ENCODE measurements around the gene LIMK1. TPM values are rescaled to one million over a fixed set of nuclear protein-coding genes. Genes with fewer than 3 reads are reported as not detected.
"Not testable (repeated sequence)": the region's sequence is repeated elsewhere in the genome, so short reads cannot be mapped to it uniquely, and the experiment has no call there.

LIMK1 gene
- total and polyA plus RNA-seq, 2 experiments from 2014 or later: 16.2 to 24.6 TPM

DNA sequence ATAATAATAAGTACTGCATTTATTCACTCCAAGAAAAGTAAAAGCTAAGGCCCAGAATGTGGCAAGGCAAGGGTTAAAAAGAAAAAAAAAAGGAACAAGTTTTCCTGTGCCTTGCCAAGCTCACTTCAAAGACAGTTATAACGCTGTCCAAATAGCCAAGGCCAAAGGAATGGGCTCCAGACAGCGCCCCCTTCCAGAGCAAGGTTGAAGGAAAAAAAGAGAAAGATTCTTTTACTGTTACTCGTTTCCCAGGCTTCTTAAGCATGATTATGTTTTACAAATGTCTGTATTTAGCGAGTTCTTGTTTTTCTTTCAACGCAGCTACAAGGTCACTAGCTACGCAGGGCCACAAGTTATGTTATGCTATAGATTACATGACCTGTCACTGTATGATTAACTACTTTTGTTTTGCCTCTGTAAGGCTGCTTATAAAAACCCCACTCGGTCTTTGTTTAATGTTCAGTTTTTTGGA, 81.4 kb downstream of the LIMK1 start:
- Histone ChIP-seq H3K4me3 (no peak overlapping the region), H2AFZ (no peak overlapping the region), H3K4me2 (no peak overlapping the region), H3K4me1 (ENCODE audit: insufficient read depth) (no peaks in the 10 kb centered on the region), H3K27me3 (no peaks in the 10 kb centered on the region), H3K79me2 (no peaks in the 10 kb centered on the region), H3K27ac (no peak overlapping the region), H4K20me1 (ENCODE audit: insufficient read depth, poor library complexity, severe bottlenecking) (no peaks in the 10 kb centered on the region), H3K9me2 (replicated peaks; ENCODE audit: insufficient read depth) (no peaks in the 10 kb centered on the region), H3K9me3 (ENCODE audit: low read depth) (no peaks in the 10 kb centered on the region), H3K36me3 (replicated peaks; ENCODE audit: insufficient read depth, low read depth) (no peaks in the 10 kb centered on the region)
- DNase-seq (ENCODE audit: low spot score): no peak
- 34% methylated on average over 7 of the region's 7 CpGs for WGBS (ENCODE audit: low lambda C conversion rate, missing lambda C conversion rate)
- no peak for TF ChIP-seq EZH2 (IDR thresholded peaks at IDR 0.05; ENCODE audit: borderline replicate concordance)
- TF ChIP-seq, protein P1, sequence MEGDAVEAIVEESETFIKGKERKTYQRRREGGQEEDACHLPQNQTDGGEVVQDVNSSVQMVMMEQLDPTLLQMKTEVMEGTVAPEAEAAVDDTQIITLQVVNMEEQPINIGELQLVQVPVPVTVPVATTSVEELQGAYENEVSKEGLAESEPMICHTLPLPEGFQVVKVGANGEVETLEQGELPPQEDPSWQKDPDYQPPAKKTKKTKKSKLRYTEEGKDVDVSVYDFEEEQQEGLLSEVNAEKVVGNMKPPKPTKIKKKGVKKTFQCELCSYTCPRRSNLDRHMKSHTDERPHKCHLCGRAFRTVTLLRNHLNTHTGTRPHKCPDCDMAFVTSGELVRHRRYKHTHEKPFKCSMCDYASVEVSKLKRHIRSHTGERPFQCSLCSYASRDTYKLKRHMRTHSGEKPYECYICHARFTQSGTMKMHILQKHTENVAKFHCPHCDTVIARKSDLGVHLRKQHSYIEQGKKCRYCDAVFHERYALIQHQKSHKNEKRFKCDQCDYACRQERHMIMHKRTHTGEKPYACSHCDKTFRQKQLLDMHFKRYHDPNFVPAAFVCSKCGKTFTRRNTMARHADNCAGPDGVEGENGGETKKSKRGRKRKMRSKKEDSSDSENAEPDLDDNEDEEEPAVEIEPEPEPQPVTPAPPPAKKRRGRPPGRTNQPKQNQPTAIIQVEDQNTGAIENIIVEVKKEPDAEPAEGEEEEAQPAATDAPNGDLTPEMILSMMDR (IDR thresholded peaks at IDR 0.05; ENCODE audit: poor library complexity): peak; percentile 49

DNA sequence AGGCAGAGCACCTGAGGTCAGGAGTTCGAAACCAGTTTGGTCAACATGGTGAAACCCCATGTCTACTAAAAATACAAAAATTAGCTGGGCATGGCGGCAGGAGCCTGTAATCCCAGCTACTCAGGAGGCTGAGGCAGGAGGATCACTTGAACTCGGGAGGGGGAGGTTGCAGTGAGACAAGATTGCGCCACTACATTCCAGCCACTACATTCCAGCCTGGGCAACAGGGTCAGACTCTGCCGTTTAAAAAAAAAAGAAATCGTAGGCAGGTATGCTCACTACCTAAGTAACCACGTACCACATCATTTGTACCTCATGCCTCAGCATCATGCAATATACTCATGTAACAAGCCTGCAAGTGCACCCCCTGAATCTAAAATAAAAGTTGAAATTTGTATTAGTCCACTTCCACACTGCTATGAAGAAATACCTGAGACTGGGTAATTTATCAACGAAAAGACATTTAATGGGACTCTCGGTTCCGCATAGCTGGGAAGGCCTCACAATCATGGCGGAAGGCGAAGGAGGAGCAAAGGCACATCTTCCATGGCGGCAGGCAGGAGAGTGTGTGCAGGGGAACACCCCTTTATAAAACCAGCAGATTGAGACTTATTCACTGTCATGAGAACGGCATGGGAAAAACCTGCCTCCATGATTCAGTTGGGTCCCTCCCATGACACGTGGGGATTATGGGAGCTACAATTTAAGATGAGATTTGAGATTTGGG, 82.4 kb downstream of the LIMK1 start:
- Histone ChIP-seq H3K9me2 (replicated peaks; ENCODE audit: insufficient read depth) (no peaks in the 10 kb centered on the region), H3K36me3 (replicated peaks; ENCODE audit: insufficient read depth, low read depth) (no peaks in the 10 kb centered on the region), H3K9me3 (ENCODE audit: low read depth) (no peaks in the 10 kb centered on the region), H2AFZ (no peak overlapping the region), H3K4me2 (no peak overlapping the region), H3K27me3 (no peaks in the 10 kb centered on the region), H3K4me3 (no peak overlapping the region), H3K4me1 (ENCODE audit: insufficient read depth) (no peaks in the 10 kb centered on the region), H4K20me1 (ENCODE audit: insufficient read depth, poor library complexity, severe bottlenecking) (no peaks in the 10 kb centered on the region), H3K79me2 (no peaks in the 10 kb centered on the region), H3K27ac (no peak overlapping the region)
- DNase-seq (ENCODE audit: low spot score): no peak
- no peak for TF ChIP-seq EZH2 (IDR thresholded peaks at IDR 0.05; ENCODE audit: borderline replicate concordance)
- TF ChIP-seq EZH2phosphoT487 (IDR thresholded peaks at IDR 0.05; ENCODE audit: low read depth, severe bottlenecking, unreplicated experiment): no peak
- TF ChIP-seq, protein P1 (IDR thresholded peaks at IDR 0.05; ENCODE audit: poor library complexity): no peak
- 97% methylated on average over 15 of the region's 15 CpGs for WGBS (ENCODE audit: low lambda C conversion rate, missing lambda C conversion rate)

DNA sequence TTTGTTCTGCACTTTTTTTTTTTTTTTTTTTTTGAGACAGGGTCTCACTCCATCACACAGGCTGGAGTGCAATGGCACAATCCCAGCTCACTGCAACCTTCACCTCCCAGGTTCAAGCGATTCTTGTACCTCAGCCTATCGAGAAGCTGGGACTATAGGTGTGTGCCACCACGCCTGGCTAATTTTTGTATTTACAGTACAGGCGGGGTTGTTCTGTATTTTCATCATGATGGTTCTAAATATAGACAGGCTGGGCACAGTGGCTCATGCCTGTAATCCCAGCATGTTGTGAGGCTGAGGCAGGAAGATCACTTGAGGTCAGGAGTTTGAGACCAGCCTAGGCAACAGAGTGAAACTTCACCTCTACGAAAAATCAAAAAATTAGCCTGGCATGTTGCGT, 83.7 kb downstream of the LIMK1 start:
- H3K79me2 ChIP-seq; H3K4me2 ChIP-seq; H3K4me1 ChIP-seq (ENCODE audit: insufficient read depth); H3K27me3 ChIP-seq; DNase-seq (ENCODE audit: low spot score); H3K27ac ChIP-seq; H4K20me1 ChIP-seq (ENCODE audit: insufficient read depth, poor library complexity, severe bottlenecking); H2AFZ ChIP-seq; H3K9me3 ChIP-seq (ENCODE audit: low read depth); H3K9me2 ChIP-seq (replicated peaks; ENCODE audit: insufficient read depth); H3K4me3 ChIP-seq; H3K36me3 ChIP-seq (replicated peaks; ENCODE audit: insufficient read depth, low read depth): not testable (repeated sequence)
- WGBS (ENCODE audit: low lambda C conversion rate, missing lambda C conversion rate): 96% methylated on average over 6 of the region's 6 CpGs

Other genes with a start within 250 kb of the LIMK1 start
- 1.6 and 2.6 TPM in 2 replicates for gene METTL27, start 241.3 kb upstream of the LIMK1 start, total RNA-seq
- 6.5 and 11.4 TPM in 2 replicates for gene METTL27, start 241.3 kb upstream of the LIMK1 start, polyA plus RNA-seq
- 1.1 TPM in 1 of 2 replicates, not detected in the other for gene TMEM270, start 222.6 kb upstream of the LIMK1 start, total RNA-seq
- gene TMEM270, start 222.6 kb upstream of the LIMK1 start, polyA plus RNA-seq: 0.30 and 0.47 TPM in 2 replicates
- gene ELN, start 55.6 kb upstream of the LIMK1 start, total RNA-seq: 45.2 and 58.1 TPM in 2 replicates
- 37.7 and 42.5 TPM in 2 replicates for gene ELN, start 55.6 kb upstream of the LIMK1 start, polyA plus RNA-seq
- gene EIF4H, start 90.6 kb downstream of the LIMK1 start, total RNA-seq: 208 and 217 TPM in 2 replicates
- 178 and 179 TPM in 2 replicates for gene EIF4H, start 90.6 kb downstream of the LIMK1 start, polyA plus RNA-seq
- gene LAT2, start 126.2 kb downstream of the LIMK1 start, total RNA-seq: 0.43 and 0.72 TPM in 2 replicates
- 0.66 and 1.2 TPM in 2 replicates for gene LAT2, start 126.2 kb downstream of the LIMK1 start, polyA plus RNA-seq
- gene RFC2, start 170.6 kb downstream of the LIMK1 start, total RNA-seq: 14.6 and 16.8 TPM in 2 replicates
- gene RFC2, start 170.6 kb downstream of the LIMK1 start, polyA plus RNA-seq: 21.8 and 25.4 TPM in 2 replicates
- gene CLIP2, start 205.6 kb downstream of the LIMK1 start, total RNA-seq: 28.1 and 28.5 TPM in 2 replicates
- gene CLIP2, start 205.6 kb downstream of the LIMK1 start, polyA plus RNA-seq: 16.8 and 17.9 TPM in 2 replicates